HFF-Myc (cell line): ENCODE data around the gene YOD1.

Source experiments
- DNase-seq: peaks from one replicate; pipeline ENCODE4 v3.0.0-alpha.2; 2011; ENCODE audit warnings: low read depth; ENCODE audit errors: extremely low read depth
- H3K4me3 ChIP-seq: replicated peaks from 2 replicates; pipeline ENCODE4 v1.5.1; 2011; ENCODE audit warnings: low read depth, mild to moderate bottlenecking, control low read depth, low read length
- TF ChIP-seq, protein P1 (sequence below): IDR thresholded peaks from 2 replicates; pipeline ENCODE4 v1.5.1; 2012; ENCODE audit warnings: mild to moderate bottlenecking, low read depth, low read length, control low read depth; ENCODE audit errors: missing control alignments

The YOD1 gene

DNA sequence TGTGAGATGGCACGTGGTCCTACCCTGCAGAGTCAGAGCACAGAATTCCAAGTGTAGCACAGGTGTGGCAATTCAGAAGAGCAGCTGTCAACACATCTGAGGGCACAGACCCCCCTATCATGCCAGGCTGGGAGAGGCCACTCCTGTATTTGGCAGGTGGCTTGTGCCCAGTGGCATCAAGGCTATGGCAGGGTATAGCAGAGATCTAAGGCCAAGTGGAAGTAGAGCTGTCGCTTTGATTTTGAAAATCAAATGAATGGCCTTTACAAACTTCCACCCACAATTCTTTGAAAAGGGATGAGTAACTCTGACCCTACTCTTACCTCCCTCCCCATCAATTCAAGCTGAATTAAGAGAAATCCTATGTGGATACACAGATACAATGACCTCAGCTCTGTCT, 31.8 kb downstream of the YOD1 start:
- TF ChIP-seq, protein P1, sequence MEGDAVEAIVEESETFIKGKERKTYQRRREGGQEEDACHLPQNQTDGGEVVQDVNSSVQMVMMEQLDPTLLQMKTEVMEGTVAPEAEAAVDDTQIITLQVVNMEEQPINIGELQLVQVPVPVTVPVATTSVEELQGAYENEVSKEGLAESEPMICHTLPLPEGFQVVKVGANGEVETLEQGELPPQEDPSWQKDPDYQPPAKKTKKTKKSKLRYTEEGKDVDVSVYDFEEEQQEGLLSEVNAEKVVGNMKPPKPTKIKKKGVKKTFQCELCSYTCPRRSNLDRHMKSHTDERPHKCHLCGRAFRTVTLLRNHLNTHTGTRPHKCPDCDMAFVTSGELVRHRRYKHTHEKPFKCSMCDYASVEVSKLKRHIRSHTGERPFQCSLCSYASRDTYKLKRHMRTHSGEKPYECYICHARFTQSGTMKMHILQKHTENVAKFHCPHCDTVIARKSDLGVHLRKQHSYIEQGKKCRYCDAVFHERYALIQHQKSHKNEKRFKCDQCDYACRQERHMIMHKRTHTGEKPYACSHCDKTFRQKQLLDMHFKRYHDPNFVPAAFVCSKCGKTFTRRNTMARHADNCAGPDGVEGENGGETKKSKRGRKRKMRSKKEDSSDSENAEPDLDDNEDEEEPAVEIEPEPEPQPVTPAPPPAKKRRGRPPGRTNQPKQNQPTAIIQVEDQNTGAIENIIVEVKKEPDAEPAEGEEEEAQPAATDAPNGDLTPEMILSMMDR = no peak
- DNase-seq = no peak
- no peak overlapping the region for H3K4me3 ChIP-seq

DNA sequence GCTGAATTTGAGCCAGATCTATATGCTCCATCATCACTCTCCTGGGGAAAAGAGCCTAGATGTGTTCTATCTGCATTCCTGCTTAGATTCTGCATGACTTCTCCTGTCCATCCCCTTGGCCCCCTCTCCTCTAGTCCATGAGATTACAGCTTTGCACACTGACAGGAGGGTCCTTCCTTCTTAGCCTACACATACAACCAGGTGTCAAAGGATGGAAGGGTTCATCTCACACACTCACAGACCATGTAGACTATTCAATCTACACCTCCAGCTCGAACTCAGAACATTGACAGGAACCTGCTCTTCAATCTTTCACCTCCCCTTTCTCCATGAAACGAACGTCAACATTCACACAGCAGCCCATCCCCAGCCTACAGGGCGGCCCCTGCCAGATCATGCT, 32.3 kb downstream of the YOD1 start:
- H3K4me3 ChIP-seq = no peak overlapping the region
- TF ChIP-seq, protein P1 = no peak

DNA sequence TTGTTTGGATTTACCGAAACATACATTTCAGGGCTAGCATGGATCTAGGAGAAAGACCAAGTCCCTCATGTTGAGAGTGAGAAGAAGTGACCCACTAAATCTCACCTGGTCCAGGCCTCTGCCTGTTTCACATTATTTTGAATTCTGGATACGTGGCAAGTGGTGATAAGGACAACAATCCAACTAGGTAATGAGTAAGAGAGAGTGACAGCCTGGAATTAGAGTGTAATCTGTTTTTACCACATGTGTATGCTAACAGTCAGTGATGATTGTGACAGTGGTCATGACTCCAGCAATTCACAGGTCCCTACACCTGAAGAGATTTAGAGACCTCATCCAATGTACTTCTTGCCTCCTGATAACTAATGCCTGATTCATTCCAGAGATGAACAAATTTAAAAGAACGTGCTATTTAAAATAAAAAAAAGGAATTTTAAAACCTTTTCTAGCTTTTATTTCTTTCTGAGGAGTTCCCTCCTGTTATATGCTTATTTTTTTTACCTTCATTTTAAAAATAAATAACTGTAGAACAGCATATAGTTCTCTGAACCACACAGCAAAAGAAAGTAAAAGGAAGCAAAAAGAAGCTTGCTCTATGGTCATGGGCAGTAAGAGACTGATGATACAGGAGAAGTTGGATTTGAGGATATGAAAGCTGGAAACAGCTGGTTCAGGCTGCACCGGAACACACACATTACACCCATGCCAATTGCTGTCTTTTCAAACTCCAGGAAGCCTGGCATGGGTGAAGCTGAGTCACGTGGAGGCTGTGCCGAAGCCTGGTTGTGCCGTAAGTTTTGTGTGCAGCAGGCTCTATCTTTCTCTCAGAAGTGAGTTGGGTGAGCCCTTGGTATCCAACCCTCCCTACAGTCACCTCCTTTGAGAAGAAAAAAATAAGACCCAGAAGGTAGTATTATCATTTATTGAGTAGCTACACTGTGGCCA, 33.1 kb downstream of the YOD1 start:
- TF ChIP-seq, protein P1 = no peak
- no peak overlapping the region for H3K4me3 ChIP-seq
- DNase-seq = no peak

More for the DNA sequence above, 32.3 kb downstream of the YOD1 start:
- DNase-seq = no peak

DNA sequence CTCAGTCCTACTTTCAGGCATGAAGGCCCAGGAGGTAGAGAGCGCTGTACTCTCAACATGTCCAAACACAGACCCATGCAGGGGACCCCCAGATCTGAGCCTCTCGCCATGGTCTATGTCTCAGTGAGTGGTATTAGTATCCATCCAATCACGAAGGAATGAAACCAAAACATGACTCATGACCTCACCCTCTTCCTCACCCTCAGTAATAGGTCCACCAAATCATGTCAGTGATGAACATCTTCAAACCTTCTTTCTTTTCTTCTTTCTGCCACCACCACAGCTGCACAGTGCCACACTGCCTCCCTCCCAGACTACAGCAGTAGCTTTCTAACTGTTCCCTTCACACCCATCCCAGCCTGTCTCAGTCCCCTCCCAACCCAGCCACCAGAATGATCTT, 35.2 kb downstream of the YOD1 start:
- TF ChIP-seq, protein P1 = no peak
- no peak overlapping the region for H3K4me3 ChIP-seq
- DNase-seq = no peak

DNA sequence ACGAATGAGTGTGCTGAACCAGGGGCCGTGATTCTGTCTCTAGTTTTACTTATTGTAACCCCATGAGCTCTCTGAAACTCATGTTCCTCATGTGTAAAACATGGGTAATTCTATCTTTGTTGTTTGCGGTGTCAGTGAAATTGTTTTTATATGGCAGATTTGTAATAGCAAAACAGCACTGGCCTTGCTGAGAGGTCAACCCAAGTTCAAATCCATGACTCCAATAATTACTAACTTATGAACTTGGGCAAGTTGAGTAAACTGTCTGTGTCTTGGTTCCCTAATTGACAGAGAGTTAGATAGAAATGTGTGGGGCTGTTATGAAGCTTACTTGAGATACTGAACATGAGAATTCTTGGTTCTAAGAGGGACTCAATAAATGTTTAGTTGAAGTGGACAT, 36.3 kb downstream of the YOD1 start:
- TF ChIP-seq, protein P1 = no peak
- no peak for DNase-seq

DNA sequence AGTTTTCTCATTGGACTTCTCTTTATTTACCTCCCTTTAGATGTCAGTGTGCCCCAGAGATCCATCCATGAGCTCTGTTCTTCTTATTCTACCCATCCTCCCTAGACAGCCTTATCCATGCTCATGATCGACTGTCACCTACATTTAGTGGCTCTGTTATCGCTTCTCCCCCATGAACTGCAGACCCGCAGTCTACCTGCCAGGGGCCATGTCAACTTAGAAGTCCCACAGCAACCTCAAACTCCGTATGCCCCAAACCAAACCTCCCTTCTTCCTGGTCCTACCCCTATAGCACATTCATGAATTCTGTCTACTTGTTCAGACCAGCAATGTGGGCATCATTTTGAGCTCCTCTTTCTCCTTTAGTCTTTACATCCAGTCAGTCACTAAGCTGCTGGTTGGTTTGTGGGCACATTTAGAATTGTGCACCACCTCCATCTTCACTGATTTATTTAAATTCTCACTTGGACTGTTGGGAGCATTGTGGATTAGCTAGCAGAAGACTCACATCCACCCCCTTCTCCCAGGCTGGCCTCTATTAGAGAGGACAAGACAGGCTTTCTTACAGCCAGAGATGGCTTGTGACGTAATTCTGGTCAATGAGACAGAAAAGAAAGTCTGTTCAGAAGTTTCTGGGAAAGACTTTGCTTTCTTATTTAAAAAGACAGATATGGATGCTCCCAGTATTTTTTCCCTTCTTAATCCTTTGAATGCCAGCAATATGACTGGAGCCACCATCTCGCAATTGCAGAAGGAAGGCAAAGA, 37.5 kb downstream of the YOD1 start:
- DNase-seq = no peak
- H3K4me3 ChIP-seq = no peak overlapping the region
- TF ChIP-seq, protein P1 = no peak

More for the DNA sequence above, 36.3 kb downstream of the YOD1 start:
- H3K4me3 ChIP-seq = no peak overlapping the region
